GM12873 (cell line): ENCODE data around the gene CHID1.

ENCODE experiments used
- TF ChIP-seq, protein P1 (sequence below): IDR thresholded peaks from 2 replicates; pipeline ENCODE4 v1.5.1; 2012; ENCODE audit warnings: low read depth, mild to moderate bottlenecking, moderate library complexity, low read length, control low read depth; ENCODE audit not compliant: insufficient read depth; ENCODE audit errors: missing control alignments

The CHID1 gene

DNA sequence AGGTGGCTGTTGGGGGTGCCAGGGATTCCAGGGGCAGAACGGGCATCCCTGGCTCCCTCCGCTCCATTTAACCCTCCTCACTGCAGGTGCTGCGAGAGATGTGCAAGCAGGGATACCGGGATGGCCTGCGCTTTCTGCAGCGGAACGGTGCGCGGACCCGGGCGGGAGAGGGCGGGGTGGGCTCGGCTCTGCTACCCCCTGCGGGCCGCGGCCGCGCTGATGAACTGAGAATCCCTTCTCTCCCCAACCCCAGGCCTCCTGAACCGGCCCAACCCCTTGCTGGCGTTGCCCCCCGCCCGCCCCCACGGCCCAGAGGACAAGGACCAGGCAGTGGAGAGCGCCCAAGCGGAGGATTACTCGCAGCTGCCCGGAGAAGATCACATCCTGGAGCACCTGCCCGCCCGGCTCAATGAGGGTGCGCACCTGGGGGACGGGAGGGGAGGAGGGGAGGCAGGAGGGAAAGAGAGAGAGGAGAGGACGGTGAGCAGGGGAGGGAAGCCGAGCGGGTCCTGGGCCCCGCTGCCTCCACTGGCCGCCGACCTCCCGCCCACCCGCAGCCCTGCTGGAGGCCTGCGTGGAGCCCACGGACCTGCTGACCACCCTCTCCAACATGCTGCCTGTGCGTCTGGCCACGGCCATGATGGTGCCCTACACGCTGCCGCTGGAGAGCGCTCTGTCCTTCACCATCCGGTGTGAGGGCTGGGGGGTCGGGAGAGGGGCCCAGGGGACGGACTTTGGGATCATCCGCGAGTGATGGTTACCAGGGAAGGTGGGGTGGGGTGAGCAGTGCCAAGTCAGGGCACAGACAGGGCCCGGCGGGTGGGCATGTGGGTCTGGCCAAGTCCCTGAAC is 86.9 kb downstream of the CHID1 start:
- TF ChIP-seq, protein P1, sequence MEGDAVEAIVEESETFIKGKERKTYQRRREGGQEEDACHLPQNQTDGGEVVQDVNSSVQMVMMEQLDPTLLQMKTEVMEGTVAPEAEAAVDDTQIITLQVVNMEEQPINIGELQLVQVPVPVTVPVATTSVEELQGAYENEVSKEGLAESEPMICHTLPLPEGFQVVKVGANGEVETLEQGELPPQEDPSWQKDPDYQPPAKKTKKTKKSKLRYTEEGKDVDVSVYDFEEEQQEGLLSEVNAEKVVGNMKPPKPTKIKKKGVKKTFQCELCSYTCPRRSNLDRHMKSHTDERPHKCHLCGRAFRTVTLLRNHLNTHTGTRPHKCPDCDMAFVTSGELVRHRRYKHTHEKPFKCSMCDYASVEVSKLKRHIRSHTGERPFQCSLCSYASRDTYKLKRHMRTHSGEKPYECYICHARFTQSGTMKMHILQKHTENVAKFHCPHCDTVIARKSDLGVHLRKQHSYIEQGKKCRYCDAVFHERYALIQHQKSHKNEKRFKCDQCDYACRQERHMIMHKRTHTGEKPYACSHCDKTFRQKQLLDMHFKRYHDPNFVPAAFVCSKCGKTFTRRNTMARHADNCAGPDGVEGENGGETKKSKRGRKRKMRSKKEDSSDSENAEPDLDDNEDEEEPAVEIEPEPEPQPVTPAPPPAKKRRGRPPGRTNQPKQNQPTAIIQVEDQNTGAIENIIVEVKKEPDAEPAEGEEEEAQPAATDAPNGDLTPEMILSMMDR = no peak

DNA sequence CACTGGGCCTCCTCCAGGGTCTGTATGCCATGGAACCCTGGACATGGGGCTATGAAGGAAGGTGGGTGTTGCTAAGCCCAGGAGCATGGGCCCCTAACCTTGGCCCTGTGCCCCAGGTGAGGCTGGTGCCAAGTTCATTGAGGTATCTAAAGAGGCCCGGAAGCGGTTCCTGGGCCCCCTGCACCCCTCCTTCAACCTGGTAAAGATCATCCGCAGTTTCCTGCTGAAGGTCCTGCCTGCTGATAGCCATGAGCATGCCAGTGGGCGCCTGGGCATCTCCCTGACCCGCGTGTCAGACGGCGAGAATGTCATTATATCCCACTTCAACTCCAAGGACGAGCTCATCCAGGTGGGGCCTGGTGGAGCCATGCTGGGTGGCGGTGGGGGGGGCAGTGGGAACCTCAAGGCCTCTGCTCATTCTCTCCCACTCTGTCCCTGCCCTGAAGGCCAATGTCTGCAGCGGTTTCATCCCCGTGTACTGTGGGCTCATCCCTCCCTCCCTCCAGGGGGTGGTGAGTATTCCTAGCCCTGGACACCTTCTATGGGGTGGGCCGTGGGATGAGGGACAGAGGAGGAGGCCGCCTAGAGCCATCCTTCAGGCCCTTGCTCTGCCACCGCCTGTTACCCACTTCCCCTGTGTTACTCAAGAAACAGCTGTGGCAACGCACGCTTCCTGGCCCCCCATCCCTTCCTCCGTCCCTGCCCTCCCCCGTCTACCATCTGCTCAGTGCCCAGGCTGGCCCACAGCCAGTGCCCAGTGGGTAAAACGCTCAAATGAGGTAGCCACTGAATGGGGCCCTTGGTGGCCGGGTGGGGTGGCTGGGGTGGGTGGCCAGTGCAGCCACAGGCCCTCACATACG is 88.9 kb downstream of the CHID1 start:
- TF ChIP-seq, protein P1 = no peak

DNA sequence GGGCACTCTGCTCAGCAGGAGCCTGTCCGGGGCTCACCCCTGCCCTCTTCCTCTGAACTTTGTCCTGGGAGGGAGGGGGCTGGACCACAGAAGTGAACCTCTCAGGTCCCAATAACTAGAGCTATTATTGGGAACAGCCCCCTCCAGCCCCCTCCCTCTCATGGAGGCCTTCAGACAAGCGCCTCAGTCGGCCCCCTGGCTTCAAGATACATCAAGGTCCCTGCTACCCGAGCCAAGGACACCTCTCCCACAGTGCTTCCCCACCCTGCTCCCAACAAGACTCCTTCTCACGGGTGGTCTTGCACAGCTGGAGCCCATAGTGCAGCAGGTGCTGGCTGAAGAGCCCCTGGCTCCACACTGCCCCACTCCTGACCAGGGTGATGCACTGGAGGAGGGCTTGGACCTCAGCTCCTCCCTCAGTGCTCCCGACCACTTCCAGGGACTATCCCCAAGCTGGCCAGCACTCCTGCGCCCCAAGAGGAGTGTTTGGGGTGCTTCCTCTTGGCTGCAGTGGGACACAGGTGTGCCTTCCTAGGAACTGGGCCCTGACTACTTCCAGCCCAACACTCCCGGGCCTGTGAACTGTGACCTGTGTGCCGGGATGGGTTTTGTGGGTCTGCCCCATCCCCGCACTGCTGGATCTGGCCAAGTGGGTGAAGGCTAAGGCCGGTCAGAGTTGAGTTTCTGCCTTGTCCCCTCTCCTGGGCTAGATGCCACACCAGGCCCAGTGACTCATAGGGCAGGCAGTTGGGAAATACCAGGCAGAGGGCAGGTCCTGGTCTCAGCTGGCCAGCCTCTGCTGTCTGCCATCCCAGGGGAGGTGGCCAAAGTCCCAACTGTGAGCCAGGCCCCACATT is 89.7 kb downstream of the CHID1 start:
- TF ChIP-seq, protein P1 = no peak

DNA sequence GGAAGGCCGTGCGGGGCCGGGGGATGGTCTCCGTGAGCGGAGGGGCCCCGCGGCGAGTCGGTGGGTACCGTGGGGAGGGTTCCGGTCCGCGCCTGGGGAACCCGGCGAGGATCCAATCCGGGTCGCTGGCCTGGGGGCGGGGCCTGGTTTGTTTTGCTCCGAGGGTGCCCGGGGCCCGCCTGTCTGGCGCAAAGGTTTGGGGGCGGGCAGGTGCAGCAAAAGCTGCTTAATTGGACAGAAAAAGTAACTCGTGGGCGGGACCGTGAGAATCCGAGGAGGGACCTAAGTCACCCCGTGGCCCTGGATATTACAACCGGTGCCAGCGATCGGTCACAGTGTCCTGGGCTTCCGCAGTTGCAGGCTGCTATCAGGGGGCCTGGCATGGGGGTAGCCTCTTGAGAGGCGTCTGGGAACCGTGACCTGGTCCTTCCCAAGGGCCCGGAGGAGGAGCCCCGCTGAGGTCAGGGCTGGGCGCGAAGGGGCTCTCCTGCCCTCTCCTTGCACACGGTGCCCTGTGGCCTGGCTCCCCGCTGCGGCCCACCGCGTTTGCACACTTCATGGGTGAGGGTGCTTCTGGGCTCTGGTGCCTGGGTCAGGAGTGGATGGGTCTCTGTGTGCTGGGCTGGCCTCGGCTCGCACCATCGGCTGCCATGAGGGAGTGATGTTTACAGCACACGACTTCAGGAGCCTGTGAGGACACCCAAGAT is 90.5 kb downstream of the CHID1 start:
- TF ChIP-seq, protein P1 = no peak

DNA sequence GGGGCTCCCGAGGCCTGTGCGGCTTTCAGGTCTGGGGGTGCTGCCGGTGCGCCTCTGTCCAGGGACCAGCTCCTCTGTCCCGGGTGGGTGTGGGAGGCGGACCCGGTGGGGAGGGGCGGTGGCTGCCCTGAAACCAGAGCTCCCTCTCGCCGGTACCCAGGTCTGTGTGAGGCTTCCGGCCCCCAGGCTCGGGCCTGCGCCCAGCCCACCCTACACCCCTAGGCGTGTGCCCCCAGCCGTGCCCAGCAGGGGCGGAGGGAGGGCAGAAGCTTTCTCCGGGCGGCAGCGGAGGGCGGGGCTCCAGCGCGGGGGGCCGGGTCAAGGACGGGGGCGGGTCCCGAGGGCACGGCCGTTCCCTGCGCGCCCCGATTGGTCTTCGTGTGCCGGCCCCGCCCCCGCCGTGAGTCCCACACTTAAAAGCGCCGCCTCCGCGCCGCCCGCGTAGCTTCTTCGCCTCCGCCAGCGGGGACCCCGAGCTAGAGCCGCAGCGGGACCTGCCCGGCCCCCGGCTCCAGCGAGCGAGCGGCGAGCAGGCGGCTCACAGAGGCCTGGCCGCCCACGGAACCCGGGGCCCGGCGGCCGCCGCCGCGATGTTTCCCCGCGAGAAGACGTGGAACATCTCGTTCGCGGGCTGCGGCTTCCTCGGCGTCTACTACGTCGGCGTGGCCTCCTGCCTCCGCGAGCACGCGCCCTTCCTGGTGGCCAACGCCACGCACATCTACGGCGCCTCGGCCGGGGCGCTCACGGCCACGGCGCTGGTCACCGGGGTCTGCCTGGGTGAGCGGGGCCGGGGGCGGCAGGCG is 91.3 kb downstream of the CHID1 start:
- TF ChIP-seq, protein P1 = no peak

DNA sequence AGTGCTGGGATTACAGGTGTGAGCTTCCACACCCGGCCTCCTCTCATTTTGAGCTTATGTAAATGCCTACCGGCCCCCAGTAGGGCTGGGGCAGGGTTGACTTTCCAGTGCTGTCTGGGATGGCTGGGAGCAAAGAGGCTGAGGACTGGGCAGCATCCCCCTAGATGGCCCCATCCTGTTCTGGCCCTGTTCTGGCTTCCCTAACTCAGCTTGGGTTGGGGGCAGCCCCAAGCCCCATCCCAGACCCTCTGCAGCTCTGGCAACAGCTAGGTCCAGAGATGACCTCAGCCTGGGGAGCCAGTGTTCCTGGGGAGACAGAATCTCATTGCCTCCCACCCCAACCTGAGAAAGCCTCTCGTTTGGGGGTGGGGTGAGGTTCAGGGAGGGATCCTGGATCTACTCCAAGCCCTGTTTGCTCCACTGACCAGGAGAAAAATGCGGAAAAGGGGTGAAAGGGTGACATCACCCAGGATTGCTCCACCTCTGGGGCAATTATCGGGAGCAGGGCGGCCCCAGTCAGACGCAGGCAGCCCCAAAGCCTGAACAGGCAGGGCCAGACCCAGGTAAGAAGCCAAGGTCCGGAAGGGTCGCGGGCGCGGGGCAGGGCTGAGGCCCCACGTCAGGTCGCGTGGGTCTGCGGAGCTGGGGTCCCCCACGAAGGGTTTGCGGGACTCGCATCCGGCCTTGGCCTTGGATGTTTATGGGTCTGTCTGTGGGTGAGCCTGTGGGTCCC is 92.0 kb downstream of the CHID1 start, which contains the start of gene PNPLA2:
Gene PNPLA2 (plus strand): TSS at position 519 of the 733 bp plus-strand sequence. CDS start 805 bp downstream, outside the sequence.
- TF ChIP-seq, protein P1 = no peak
